Suprapubic skin (tissue), 4 donors: ENCODE results near the gene ANO9.

Source experiments
- EP300 ChIP-seq: sonication (generic); formaldehyde crosslinking; IDR thresholded peaks from one replicate; pipeline ENCODE4 v1.6.1; 2017; ENCODE audit warnings: antibody characterized with exemption
- POLR2A ChIP-seq, 2 donors: fragments of 450-650 bp; IDR thresholded peaks; one replicate each; pipeline ENCODE4 v1.6.1; 2017; ENCODE audit warnings: antibody characterized with exemption in 2 of 2, mild to moderate bottlenecking in 2 of 2, moderate library complexity in 2 of 2
- POLR2AphosphoS5 ChIP-seq, 3 donors: sonication (generic); formaldehyde crosslinking; IDR thresholded peaks; one replicate each; pipeline ENCODE4 v1.6.1; 2017; ENCODE audit warnings: antibody characterized with exemption in 3 of 3
- TF ChIP-seq, protein P1 (sequence below), 2 donors: fragments of 200-600 bp in 1 of 2; fragments of 450-650 bp in 1 of 2; sonication (generic) in 1 of 2; IDR thresholded peaks; one replicate each; pipeline ENCODE4 v1.5.1; 2016 to 2019; ENCODE audit warnings: antibody characterized with exemption in 2 of 2, mild to moderate bottlenecking in 1 of 2, moderate library complexity in 1 of 2

DNA sequence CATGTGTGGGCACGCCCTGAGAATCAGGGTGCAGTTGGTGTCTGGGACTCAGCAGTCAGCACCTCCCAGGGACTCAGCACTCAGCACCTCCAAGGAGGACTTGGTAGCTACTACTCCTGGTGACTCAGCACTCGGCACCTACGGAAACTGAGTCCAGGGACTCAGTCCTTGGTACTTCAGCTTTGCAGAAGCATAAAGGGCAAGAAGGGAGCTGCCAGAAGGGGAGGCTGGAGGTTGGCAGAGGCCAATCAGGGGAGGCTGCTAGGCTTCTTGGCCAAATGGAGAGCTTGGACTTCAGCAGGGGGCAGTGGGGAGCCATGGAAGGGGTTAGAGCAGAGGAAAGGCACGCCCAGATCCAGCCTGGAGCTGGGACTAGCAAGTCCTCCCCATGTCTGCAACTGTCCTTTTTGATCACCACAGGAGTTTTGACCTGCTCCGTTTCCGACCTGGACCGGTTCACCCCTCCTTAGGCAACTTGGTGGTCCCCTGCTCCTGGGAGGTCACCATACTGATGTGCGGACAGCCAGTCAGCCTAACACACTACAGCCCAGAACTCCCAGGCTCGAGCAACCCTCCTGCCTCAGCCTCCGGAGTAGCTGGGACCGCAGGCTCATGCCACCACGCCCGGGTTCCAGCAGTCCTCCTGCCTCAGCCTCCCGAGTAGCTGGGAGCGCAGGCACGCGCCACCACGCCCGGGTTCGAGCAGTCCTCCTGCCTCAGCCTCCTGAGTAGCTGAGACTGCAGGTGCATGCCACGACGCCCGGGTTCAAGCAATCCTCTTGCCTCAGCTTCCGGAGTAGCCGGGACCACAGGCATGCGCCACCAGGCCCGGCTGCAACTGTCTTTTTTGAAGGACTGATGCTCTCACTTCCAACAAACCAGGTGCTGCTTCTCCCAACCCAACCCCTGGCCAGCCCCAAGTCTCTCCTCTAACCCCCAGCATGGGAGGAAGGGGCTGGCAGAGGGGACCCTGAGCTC, 1.5 kb downstream of the ANO9 start:
- TF ChIP-seq, protein P1, sequence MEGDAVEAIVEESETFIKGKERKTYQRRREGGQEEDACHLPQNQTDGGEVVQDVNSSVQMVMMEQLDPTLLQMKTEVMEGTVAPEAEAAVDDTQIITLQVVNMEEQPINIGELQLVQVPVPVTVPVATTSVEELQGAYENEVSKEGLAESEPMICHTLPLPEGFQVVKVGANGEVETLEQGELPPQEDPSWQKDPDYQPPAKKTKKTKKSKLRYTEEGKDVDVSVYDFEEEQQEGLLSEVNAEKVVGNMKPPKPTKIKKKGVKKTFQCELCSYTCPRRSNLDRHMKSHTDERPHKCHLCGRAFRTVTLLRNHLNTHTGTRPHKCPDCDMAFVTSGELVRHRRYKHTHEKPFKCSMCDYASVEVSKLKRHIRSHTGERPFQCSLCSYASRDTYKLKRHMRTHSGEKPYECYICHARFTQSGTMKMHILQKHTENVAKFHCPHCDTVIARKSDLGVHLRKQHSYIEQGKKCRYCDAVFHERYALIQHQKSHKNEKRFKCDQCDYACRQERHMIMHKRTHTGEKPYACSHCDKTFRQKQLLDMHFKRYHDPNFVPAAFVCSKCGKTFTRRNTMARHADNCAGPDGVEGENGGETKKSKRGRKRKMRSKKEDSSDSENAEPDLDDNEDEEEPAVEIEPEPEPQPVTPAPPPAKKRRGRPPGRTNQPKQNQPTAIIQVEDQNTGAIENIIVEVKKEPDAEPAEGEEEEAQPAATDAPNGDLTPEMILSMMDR (IDR thresholded peaks at IDR 0.05) = no peak
- TF ChIP-seq POLR2A (IDR thresholded peaks at IDR 0.05) = no peak
- no peak for TF ChIP-seq POLR2AphosphoS5 (IDR thresholded peaks at IDR 0.05)
- TF ChIP-seq EP300 = no peak
